Stimulated activated CD8-positive, alpha-beta memory T cell treated with anti-CD3 and anti-CD28 coated beads, Interleukin-7, amount 100 ng/mL, for 1 hour (primary cell): ENCODE results near the gene FMN1.

ENCODE experiments used
- DNase-seq, 2 donors: peaks; one replicate each; pipeline ENCODE4 v3.0.0-alpha.2; 2020; ENCODE audit warnings: low read depth in 2 of 2

FMN1 gene

GRCh38 chr15:32881528-32881927 is 313.0 kb downstream of the FMN1 start:
- DNase-seq: no peak

- no peak for DNase-seq
These were observed 313.9 kb downstream of the FMN1 start for GRCh38 chr15:32880642-32881041.

- no peak for DNase-seq
These were observed 314.5 kb downstream of the FMN1 start for GRCh38 chr15:32879980-32880379.

- DNase-seq: no peak
These were observed 315.4 kb downstream of the FMN1 start for GRCh38 chr15:32878869-32879805.

GRCh38 chr15:32878342-32878741 is 316.2 kb downstream of the FMN1 start:
- DNase-seq: no peak

- DNase-seq: no peak
These were observed 317.1 kb downstream of the FMN1 start for GRCh38 chr15:32877252-32878019.

- no peak for DNase-seq
These were observed 321.0 kb downstream of the FMN1 start for GRCh38 chr15:32873284-32874114.

GRCh38 chr15:32872621-32873283 is 321.8 kb downstream of the FMN1 start:
- no peak for DNase-seq

- DNase-seq: no peak
These were observed 322.6 kb downstream of the FMN1 start for GRCh38 chr15:32871883-32872282.

GRCh38 chr15:32870240-32871033 is 324.1 kb downstream of the FMN1 start:
- no peak for DNase-seq

GRCh38 chr15:32869776-32870175 is 324.7 kb downstream of the FMN1 start:
- no peak for DNase-seq

GRCh38 chr15:32867313-32867626 is 327.2 kb downstream of the FMN1 start:
- no peak for DNase-seq

- no peak for DNase-seq
These were observed 327.8 kb downstream of the FMN1 start for GRCh38 chr15:32866454-32867312.

- DNase-seq: no peak
These were observed 329.7 kb downstream of the FMN1 start for GRCh38 chr15:32864841-32865240.

GRCh38 chr15:32864051-32864450 is 330.5 kb downstream of the FMN1 start:
- DNase-seq: no peak

GRCh38 chr15:32861761-32862160 is 332.8 kb downstream of the FMN1 start:
- DNase-seq: no peak

- DNase-seq: no peak
These were observed 333.3 kb downstream of the FMN1 start for GRCh38 chr15:32861174-32861573.

GRCh38 chr15:32859996-32860395 is 334.5 kb downstream of the FMN1 start:
- DNase-seq: no peak

- DNase-seq: no peak
These were observed 335.3 kb downstream of the FMN1 start for GRCh38 chr15:32859251-32859650.

GRCh38 chr15:32857732-32858131 is 336.8 kb downstream of the FMN1 start:
- no peak for DNase-seq
